Tibial artery (tissue), 4 donors: ENCODE measurements around the gene CYSTM1.

Experiments used
- DNase-seq, 2 donors: peaks; one replicate each; pipeline ENCODE4 v3.0.0-alpha.2; 2019
- H3K27ac ChIP-seq, 2 donors: fragments of 200-600 bp; sonication (generic) in 1 of 2; 1 replicate in 1 of 2; 2 replicates in 1 of 2; pipeline ENCODE4 v1.5.1; 2018 to 2019; ENCODE audit warnings: mild to moderate bottlenecking in 1 of 2
- H3K27me3 ChIP-seq, 2 donors: fragments of 200-600 bp; sonication (generic) in 1 of 2; one replicate each; pipeline versions ENCODE4 v1.5.1 to v1.6.0; 2016 to 2019
- H3K36me3 ChIP-seq, 3 donors: fragments of 200-600 bp; sonication (generic) in 2 of 3; one replicate each; pipeline ENCODE4 v1.5.1; 2016 to 2019; ENCODE audit warnings: mild to moderate bottlenecking in 2 of 3
- H3K4me1 ChIP-seq, 4 donors: fragments of 200-600 bp; sonication (generic) in 2 of 4; 1 replicate in 3 of 4; 2 replicates in 1 of 4; pipeline ENCODE4 v1.5.1; 2016 to 2019
- H3K4me3 ChIP-seq, 2 donors: fragments of 200-600 bp; sonication (generic) in 1 of 2; 1 replicate in 1 of 2; 2 replicates in 1 of 2; pipeline ENCODE4 v1.5.1; 2018 to 2019; ENCODE audit warnings: mild to moderate bottlenecking in 2 of 2
- H3K9me3 ChIP-seq, 3 donors: fragments of 200-600 bp; sonication (generic) in 1 of 3; one replicate each; pipeline ENCODE4 v1.5.1; 2016 to 2019
- CTCF ChIP-seq, 2 experiments: fragments of 200-600 bp in 1 of 2; fragments of 450-650 bp in 1 of 2; IDR thresholded peaks; one replicate each; pipeline ENCODE4 v1.5.1; 2017 to 2019; ENCODE audit warnings: antibody characterized with exemption in 2 of 2, mild to moderate bottlenecking in 1 of 2, moderate library complexity in 1 of 2
- intact Hi-C: fragments of 100-400 bp; cut with DNase I; formaldehyde crosslinking; loops from one replicate; pipeline ENCODE4 v1.15.0; 2023; ENCODE audit warnings: low total_unique reads

The CYSTM1 gene

GRCh38 chr5:140259500-140259899, 84.5 kb downstream of the CYSTM1 start:
- Histone ChIP-seq H3K27ac (no peak overlapping the region), H3K36me3 (peaks cover 0 to 6% (median 0%) of the 10 kb centered on the region in 3 donors), H3K9me3 (no peaks in the 10 kb centered on the region), H3K4me1 (peaks cover 0 to 18% (median 9%) of the 10 kb centered on the region in 4 donors), H3K4me3 (no peak overlapping the region), H3K27me3 (no peaks in the 10 kb centered on the region)
- intact Hi-C loops: no loop called here
- DNase-seq: no peak
- TF ChIP-seq CTCF (IDR thresholded peaks at IDR 0.05): no peak

GRCh38 chr5:140260089-140260656, 85.2 kb downstream of the CYSTM1 start:
- Histone ChIP-seq H3K36me3 (peaks cover 0 to 6% (median 0%) of the 10 kb centered on the region in 3 donors), H3K4me3 (no peak overlapping the region), H3K27me3 (no peaks in the 10 kb centered on the region), H3K4me1 (peaks cover 0 to 18% (median 9%) of the 10 kb centered on the region in 4 donors), H3K9me3 (no peaks in the 10 kb centered on the region), H3K27ac (no peak overlapping the region)
- intact Hi-C loops: loop anchor here (5.0 kb wide), 1 partner anchor 87 kb away; the partner anchor contains the start of gene HBEGF
- no peak for DNase-seq
- no peak for TF ChIP-seq CTCF (IDR thresholded peaks at IDR 0.05)

- peak; percentile 79 to 81 for DNase-seq
- Histone ChIP-seq H3K27me3 (no peaks in the 10 kb centered on the region), H3K27ac (peak overlapping the region; percentile 47 to 69), H3K36me3 (peaks cover 0 to 6% (median 0%) of the 10 kb centered on the region in 3 donors), H3K4me3 (no peak overlapping the region), H3K9me3 (no peaks in the 10 kb centered on the region), H3K4me1 (peaks cover 0 to 18% (median 9%) of the 10 kb centered on the region in 4 donors)
- no peak for TF ChIP-seq CTCF (IDR thresholded peaks at IDR 0.05)
- intact Hi-C loops: loop anchor here (5.0 kb wide), 1 partner anchor 86 kb away; the partner anchor contains the start of gene HBEGF
These were observed 86.6 kb downstream of the CYSTM1 start for GRCh38 chr5:140261403-140262171.

GRCh38 chr5:140262221-140262620, 87.2 kb downstream of the CYSTM1 start:
- DNase-seq: no peak
- Histone ChIP-seq H3K36me3 (peaks cover 0 to 6% (median 0%) of the 10 kb centered on the region in 3 donors), H3K4me1 (peaks cover 0 to 22% (median 11%) of the 10 kb centered on the region in 4 donors), H3K9me3 (no peaks in the 10 kb centered on the region), H3K27me3 (no peaks in the 10 kb centered on the region), H3K4me3 (no peak overlapping the region), H3K27ac (peak overlapping the region; percentile 47 to 69)
- no peak for TF ChIP-seq CTCF (IDR thresholded peaks at IDR 0.05)
- intact Hi-C loops: loop anchor here (5.0 kb wide), 1 partner anchor 85 kb away; the partner anchor contains the start of gene HBEGF

- Histone ChIP-seq H3K27me3 (no peaks in the 10 kb centered on the region), H3K27ac (no peak overlapping the region), H3K9me3 (no peaks in the 10 kb centered on the region), H3K4me1 (peaks cover 0 to 25% (median 12%) of the 10 kb centered on the region in 4 donors), H3K4me3 (no peak overlapping the region), H3K36me3 (peaks cover 0 to 6% (median 0%) of the 10 kb centered on the region in 3 donors)
- DNase-seq: no peak
- no peak for TF ChIP-seq CTCF (IDR thresholded peaks at IDR 0.05)
- intact Hi-C loops: loop anchor here (5.0 kb wide), 1 partner anchor 84 kb away; the partner anchor contains the start of gene HBEGF
These were observed 87.9 kb downstream of the CYSTM1 start for GRCh38 chr5:140262839-140263238.
